Germinal center (tissue), 1 donor: ENCODE measurements around the gene DMXL1.

Experiments
- DNase-seq: peaks from one replicate; pipeline ENCODE4 v3.0.0; 2012; ENCODE audit warnings: mixed read lengths, low spot score

DMXL1 gene

DNA sequence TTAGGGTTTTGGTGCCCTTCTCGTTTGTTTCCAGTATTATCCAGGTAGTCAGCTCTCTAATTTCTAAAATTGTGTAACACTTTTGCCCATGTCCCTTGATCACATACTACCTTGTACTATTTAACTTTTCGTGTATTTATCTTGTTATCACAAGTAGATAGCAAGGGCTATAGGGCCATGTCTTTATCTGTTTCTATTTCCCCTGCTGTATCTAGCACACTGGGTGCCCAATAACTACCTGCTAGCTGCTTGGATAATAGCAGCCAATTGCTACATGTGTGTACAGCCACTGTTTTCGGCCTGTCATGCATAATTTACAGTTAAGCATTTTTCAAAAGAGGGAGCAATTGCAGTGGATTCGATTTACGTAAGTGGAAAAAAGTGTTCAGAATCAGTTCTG, 220.2 kb downstream of the DMXL1 start:
- DNase-seq: no peak

- DNase-seq: no peak
These were observed 221.0 kb downstream of the DMXL1 start for GRCh38 chr5:119291877-119292276.

- no peak for DNase-seq
These were observed 222.0 kb downstream of the DMXL1 start for GRCh38 chr5:119292701-119293515.

GRCh38 chr5:119293516-119293829, 222.6 kb downstream of the DMXL1 start:
- no peak for DNase-seq
